ENCODE results near the gene LGALS1. TPM values are rescaled to one million over a fixed set of nuclear protein-coding genes. Genes with fewer than 3 reads are reported as not detected.
"Not testable (repeated sequence)": the region's sequence is repeated elsewhere in the genome, so short reads cannot be mapped to it uniquely, and the experiment has no call there.

LGALS1 gene
- total RNA-seq, 1 donor from 2014 or later: 1,199 TPM

DNA sequence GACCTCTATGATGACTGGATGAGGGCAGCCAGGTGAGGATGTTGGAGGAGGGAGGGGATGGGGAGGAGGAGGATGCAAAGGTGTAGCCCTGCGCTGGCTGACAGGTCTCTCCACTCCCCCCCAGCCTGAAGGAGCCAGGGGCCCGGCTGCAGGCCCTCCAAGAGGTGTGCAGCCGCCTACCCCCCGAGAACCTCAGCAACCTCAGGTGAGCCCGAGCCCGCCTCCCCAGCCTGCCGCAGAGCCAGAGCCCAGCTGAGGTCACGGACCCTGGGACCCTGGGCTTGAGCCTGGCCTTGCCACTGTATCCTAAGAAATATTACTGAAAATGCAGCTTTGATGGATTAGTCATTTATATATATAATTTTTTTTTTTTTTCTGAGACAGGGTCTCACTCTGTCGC, 28.1 kb upstream of the LGALS1 start:
- no peak overlapping the region for H3K4me3 Mint-ChIP-seq (ENCODE audit: unreplicated experiment)

DNA sequence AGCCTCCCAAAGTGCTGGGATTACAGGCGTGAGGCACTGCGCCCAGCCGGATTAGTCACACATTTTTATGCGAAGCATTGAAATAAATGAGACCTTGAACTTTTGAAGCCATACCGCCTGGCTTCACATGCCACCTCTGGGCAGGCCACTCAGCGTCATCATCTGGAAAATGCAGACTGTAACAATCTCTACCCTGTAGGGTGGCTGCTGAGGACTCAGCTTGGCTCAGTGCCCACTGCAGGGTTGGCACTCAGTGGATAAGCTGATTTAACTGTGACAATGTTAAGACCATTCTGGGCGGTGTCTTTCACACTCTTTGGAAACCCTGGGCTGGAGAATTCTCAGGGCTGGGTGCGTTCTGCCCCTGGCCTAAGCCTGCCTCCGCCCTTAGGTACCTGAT, 27.5 kb upstream of the LGALS1 start:
- TF ChIP-seq, protein P1, sequence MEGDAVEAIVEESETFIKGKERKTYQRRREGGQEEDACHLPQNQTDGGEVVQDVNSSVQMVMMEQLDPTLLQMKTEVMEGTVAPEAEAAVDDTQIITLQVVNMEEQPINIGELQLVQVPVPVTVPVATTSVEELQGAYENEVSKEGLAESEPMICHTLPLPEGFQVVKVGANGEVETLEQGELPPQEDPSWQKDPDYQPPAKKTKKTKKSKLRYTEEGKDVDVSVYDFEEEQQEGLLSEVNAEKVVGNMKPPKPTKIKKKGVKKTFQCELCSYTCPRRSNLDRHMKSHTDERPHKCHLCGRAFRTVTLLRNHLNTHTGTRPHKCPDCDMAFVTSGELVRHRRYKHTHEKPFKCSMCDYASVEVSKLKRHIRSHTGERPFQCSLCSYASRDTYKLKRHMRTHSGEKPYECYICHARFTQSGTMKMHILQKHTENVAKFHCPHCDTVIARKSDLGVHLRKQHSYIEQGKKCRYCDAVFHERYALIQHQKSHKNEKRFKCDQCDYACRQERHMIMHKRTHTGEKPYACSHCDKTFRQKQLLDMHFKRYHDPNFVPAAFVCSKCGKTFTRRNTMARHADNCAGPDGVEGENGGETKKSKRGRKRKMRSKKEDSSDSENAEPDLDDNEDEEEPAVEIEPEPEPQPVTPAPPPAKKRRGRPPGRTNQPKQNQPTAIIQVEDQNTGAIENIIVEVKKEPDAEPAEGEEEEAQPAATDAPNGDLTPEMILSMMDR (IDR thresholded peaks at IDR 0.05): no peak
- no peak overlapping the region for H3K27ac Mint-ChIP-seq (ENCODE audit: unreplicated experiment)
- H3K36me3 Mint-ChIP-seq (ENCODE audit: unreplicated experiment): peaks cover 2% of the 10 kb centered on the region
- no peaks in the 10 kb centered on the region for H3K9me3 Mint-ChIP-seq (ENCODE audit: unreplicated experiment)
- H3K4me3 Mint-ChIP-seq (ENCODE audit: unreplicated experiment): no peak overlapping the region
- DNase-seq (ENCODE audit: extremely low spot score, unreplicated experiment): no peak
- no peaks in the 10 kb centered on the region for H3K27me3 Mint-ChIP-seq (ENCODE audit: unreplicated experiment)
- peaks cover 3% of the 10 kb centered on the region for H3K4me1 Mint-ChIP-seq (ENCODE audit: unreplicated experiment)

More for the DNA sequence above, 28.1 kb upstream of the LGALS1 start:
- Mint-ChIP-seq H3K27ac (ENCODE audit: unreplicated experiment) (no peak overlapping the region), H3K4me1 (ENCODE audit: unreplicated experiment) (peaks cover 3% of the 10 kb centered on the region), H3K36me3 (ENCODE audit: unreplicated experiment) (peaks cover 2% of the 10 kb centered on the region), H3K27me3 (ENCODE audit: unreplicated experiment) (no peaks in the 10 kb centered on the region), H3K9me3 (ENCODE audit: unreplicated experiment) (no peaks in the 10 kb centered on the region)
- TF ChIP-seq, protein P1 (IDR thresholded peaks at IDR 0.05): no peak
- DNase-seq (ENCODE audit: extremely low spot score, unreplicated experiment): no peak

DNA sequence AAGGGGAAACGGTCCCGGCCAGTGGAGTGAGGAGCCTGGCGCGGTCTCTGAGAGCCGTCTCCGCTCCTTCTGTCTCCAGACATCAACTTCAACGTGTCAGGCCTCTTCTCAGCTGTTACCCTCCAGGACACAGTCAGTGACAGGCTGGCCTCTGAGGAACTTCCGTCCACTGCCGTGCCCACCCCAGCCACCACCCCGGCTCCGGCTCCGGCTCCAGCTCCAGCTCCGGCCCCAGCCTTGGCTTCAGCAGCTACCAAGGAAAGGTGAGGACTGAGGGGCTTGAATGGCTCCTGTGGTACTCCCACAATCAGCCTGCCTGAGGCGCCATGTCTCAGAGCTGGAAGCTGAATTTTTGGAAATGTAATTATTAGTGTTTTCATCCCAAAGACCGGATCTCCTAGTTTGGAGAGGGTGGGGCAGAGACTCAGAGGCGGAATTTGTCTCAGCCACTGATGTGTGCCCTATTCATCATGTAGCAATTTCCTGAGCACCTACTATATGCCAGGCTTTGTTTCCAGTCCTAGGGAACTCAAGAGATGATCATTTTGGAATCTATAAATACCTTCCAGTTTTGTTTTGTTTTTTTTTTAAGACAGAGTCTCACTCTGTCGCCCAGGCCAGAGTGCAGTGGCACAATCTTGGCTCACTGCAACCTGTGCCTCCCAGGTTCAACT, 24.8 kb upstream of the LGALS1 start:
- H3K9me3 Mint-ChIP-seq (ENCODE audit: unreplicated experiment): no peaks in the 10 kb centered on the region
- H3K4me3 Mint-ChIP-seq (ENCODE audit: unreplicated experiment): no peak overlapping the region
- peaks cover 4% of the 10 kb centered on the region for H3K36me3 Mint-ChIP-seq (ENCODE audit: unreplicated experiment)
- no peaks in the 10 kb centered on the region for H3K4me1 Mint-ChIP-seq (ENCODE audit: unreplicated experiment)
- no peak overlapping the region for H3K27ac Mint-ChIP-seq (ENCODE audit: unreplicated experiment)
- TF ChIP-seq, protein P1 (IDR thresholded peaks at IDR 0.05): no peak
- no peak for DNase-seq (ENCODE audit: extremely low spot score, unreplicated experiment)
- H3K27me3 Mint-ChIP-seq (ENCODE audit: unreplicated experiment): no peaks in the 10 kb centered on the region

DNA sequence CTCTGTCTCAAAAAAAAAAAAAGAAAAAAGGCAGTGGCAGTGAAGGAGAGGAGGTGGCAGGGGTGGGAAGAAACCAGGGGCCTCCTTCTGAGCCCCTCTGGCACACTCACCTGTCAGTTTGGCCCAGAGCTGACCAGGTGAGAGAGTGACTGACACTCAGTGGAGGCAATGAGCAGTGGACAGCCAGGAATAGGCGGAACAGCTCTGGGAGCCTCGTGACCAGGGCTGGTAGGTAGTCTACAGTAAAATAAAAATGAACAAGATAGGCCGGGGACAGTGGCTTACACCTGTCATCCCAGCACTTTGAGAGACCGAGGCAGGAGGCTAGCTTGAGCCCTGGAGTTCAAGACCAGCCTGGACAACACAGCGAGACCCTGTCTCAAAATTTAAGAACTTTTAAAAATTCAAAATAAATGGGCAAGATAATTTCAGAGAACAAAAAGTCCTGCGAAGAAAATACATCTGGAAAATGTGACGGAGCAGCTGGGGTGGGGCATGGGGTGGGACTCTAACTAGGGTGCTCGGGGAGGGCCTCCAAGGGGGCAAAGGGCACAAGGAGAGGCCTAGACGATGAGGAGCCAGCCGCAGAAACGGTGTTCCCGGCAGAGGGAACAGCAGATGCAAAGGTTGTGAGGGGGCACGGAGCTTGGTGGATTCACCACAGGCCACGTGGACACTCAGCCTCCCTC, 20.7 kb upstream of the LGALS1 start:
- Mint-ChIP-seq H3K9me3 (ENCODE audit: unreplicated experiment) (no peaks in the 10 kb centered on the region), H3K36me3 (ENCODE audit: unreplicated experiment) (peaks cover 4% of the 10 kb centered on the region), H3K27me3 (ENCODE audit: unreplicated experiment) (no peaks in the 10 kb centered on the region), H3K4me3 (ENCODE audit: unreplicated experiment) (no peak overlapping the region), H3K27ac (ENCODE audit: unreplicated experiment) (no peak overlapping the region), H3K4me1 (ENCODE audit: unreplicated experiment) (peaks cover 12% of the 10 kb centered on the region)
- no peak for DNase-seq (ENCODE audit: extremely low spot score, unreplicated experiment)
- TF ChIP-seq, protein P1 (IDR thresholded peaks at IDR 0.05): no peak

DNA sequence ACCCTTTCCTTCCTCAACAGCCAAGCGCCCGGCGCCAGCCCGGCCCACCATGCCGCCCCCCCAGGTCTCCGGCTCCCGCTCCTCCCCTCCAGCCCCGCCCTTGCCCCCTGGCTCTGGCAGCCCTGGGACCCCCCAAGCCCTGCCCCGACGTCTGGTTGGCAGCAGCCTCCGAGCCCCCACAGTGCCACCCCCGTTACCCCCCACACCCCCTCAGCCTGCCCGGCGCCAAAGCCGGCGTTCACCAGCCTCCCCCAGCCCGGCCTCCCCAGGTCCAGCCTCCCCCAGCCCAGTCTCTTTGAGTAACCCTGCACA, 20.2 kb upstream of the LGALS1 start:
- DNase-seq (ENCODE audit: extremely low spot score, unreplicated experiment): no peak
- Mint-ChIP-seq H3K27me3 (ENCODE audit: unreplicated experiment) (no peaks in the 10 kb centered on the region), H3K27ac (ENCODE audit: unreplicated experiment) (no peak overlapping the region), H3K4me1 (ENCODE audit: unreplicated experiment) (peaks cover 17% of the 10 kb centered on the region), H3K4me3 (ENCODE audit: unreplicated experiment) (no peak overlapping the region), H3K36me3 (ENCODE audit: unreplicated experiment) (peaks cover 4% of the 10 kb centered on the region), H3K9me3 (ENCODE audit: unreplicated experiment) (no peaks in the 10 kb centered on the region)
- TF ChIP-seq, protein P1 (IDR thresholded peaks at IDR 0.05): no peak

DNA sequence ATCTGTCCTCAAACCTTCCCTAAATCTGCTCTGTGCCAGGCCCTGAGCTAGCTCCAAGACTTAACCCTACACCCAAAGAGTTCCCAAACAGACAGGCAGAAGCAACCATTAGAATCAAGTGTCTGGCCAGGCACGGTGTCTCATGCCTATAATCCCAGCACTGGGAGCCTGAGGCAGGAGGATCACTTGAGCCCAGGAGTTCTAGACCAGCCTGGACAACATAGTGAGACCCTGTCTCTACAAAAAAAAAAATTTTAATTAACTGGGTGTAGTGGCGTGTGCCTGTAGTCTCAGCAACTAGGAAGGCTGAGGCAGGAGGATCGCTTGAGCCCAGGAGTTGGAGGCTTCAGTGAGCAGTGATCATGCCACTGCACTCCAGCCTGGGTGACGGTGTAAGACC, 18.9 kb upstream of the LGALS1 start:
- not testable (repeated sequence) for H3K4me3 Mint-ChIP-seq (ENCODE audit: unreplicated experiment)

More for the DNA sequence above, 18.9 kb upstream of the LGALS1 start:
- DNase-seq (ENCODE audit: extremely low spot score, unreplicated experiment); H3K27me3 Mint-ChIP-seq (ENCODE audit: unreplicated experiment); H3K9me3 Mint-ChIP-seq (ENCODE audit: unreplicated experiment); H3K36me3 Mint-ChIP-seq (ENCODE audit: unreplicated experiment); H3K27ac Mint-ChIP-seq (ENCODE audit: unreplicated experiment): not testable (repeated sequence)
- peaks cover 31% of the 10 kb centered on the region for H3K4me1 Mint-ChIP-seq (ENCODE audit: unreplicated experiment)
